CD4-positive, alpha-beta T cell treated with Interleukin-21 for 1 hour (primary cell): ENCODE data around the gene NCEH1.

Experiments used
- DNase-seq: peaks from one replicate; pipeline ENCODE4 v3.0.0-alpha.2; 2020

The NCEH1 gene

GRCh38 chr3:172643506-172644179 lies 67.2 kb downstream of the NCEH1 start:
- DNase-seq, result no peak

- DNase-seq, result no peak
These were observed 69.6 kb downstream of the NCEH1 start for GRCh38 chr3:172641291-172641690.

GRCh38 chr3:172640751-172641150 lies 70.1 kb downstream of the NCEH1 start:
- DNase-seq, result no peak

- no peak for DNase-seq
These were observed 75.3 kb downstream of the NCEH1 start for GRCh38 chr3:172635588-172635987.

- no peak for DNase-seq
These were observed 75.9 kb downstream of the NCEH1 start for GRCh38 chr3:172634948-172635347.

- no peak for DNase-seq
These were observed 80.6 kb downstream of the NCEH1 start for GRCh38 chr3:172630316-172630715.

GRCh38 chr3:172629470-172629869 lies 81.4 kb downstream of the NCEH1 start:
- no peak for DNase-seq

GRCh38 chr3:172627057-172627809 lies 83.6 kb downstream of the NCEH1 start:
- no peak for DNase-seq

DNA sequence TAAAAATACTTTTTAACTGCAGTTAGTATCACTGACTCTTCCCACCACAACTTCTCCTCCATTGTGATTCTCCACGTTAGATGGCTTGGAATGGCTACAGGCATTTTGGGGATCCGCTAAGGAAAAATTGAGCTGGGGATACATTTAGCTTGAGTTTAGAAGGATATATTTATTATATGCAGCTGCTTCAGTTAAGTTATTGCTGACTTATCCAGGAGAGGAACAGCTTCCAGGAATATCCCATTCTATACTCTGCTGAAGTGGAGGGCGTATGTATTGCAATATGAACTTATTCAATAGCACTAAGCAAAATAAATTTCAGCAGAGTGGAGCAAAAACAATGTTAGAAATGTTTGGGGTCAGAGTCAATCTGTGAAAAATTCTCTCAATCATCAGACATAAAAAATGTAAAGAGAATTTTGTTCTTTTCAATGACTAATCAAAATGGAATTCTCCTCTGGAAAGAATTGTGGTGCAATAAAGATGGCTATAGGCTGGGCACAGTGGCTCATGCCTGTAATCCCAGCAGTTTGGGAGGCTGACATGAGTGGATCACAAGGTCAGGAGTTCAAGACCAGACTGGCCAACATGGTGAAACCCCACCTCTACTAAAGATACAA lies 84.7 kb downstream of the NCEH1 start:
- no peak for DNase-seq

GRCh38 chr3:172625404-172625803 lies 85.5 kb downstream of the NCEH1 start:
- no peak for DNase-seq

GRCh38 chr3:172624999-172625398 lies 85.9 kb downstream of the NCEH1 start:
- DNase-seq, result no peak

- DNase-seq, result peak; percentile 53
These were observed 87.8 kb downstream of the NCEH1 start for GRCh38 chr3:172622916-172623700.

- DNase-seq, result no peak
These were observed 88.7 kb downstream of the NCEH1 start for GRCh38 chr3:172622156-172622555.

DNA sequence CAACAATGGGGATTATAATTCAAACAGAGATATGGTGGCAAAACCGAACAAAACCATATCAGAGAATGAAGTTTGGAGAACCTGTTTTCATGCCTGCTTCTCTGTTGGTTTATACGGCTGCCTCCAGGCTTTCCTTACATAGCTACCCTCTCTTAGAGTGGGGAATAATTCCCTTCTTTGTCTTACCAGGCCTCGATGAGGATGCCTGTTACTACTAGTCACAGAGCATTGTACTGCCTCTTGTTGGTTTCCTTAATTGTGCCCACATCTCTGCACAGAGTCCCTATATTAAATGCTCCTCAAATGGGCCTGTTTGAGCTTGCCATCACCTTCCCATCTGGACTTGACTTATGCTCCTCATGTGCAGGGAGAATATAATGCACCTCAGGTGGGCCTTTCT lies 92.9 kb downstream of the NCEH1 start:
- no peak for DNase-seq

DNA sequence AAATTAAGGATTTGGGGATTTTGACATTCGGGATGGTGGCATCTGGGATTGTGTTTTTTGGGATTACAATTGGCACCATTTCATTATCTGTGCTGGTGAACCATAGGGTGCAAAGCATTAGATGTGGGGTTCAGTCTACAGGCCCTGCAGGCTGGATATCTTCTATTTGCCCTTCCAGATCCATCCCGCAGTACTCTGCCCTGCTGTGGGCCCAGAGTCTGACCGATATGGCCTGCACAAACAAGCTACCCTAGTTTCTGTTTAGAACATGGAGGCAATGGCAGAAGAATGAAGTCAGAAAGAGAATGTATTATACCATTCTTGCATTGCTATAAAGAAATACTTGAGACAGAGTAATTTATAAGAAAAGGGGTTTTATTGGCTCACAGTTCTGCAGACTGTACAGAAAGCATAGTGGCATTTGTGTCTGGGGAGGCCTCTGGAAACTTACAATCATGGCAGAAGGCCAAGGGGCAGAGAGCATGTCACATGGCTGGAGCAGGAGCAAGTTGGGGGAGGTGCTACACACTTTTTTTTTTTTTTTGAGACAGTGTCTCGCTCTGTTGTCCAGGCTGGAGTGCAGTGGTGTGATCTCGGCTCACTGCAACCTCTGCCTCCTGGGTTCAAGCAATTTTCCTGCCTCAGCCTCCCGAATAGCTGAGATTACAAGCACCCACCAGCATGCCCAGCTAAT lies 93.7 kb downstream of the NCEH1 start:
- DNase-seq, result no peak

DNA sequence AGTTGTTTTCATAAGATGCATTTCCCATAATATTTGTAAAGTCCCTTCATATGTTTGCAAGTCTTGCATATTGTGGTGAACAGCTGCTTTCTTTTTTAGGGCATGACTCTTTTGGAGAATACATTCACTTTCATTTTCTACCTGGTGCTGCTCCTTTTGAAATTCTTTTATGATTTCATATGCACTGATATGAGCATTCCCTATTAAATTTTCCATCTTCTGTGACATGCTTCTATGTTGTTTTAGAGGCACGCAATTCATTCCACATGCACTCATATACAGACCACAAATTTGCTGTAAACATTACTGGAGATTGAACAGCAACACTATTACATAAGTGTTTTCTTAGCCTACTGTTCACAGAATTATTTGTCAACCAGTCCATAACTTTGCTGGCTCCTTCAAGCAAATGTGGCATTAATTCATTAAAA lies 94.8 kb downstream of the NCEH1 start:
- no peak for DNase-seq

DNA sequence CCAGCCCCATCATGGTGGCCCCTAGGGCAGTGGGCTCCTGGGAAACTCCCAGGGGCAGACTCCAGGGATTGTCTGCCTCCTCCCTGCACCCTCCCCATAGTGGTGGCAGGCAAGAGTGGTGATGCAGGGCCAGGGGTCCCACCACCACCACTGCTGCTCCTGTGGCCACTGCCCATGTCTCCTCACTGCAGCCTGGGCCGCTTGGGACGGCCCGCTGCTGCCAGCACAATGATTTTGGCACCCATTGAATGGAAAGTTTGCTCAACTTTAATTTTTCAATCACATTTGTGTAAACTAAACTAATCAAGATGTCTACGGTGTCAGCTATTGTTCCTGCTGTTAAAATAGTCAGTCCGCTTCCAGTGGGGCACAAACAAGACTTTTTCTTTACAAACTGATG lies 95.6 kb downstream of the NCEH1 start:
- DNase-seq, result no peak

DNA sequence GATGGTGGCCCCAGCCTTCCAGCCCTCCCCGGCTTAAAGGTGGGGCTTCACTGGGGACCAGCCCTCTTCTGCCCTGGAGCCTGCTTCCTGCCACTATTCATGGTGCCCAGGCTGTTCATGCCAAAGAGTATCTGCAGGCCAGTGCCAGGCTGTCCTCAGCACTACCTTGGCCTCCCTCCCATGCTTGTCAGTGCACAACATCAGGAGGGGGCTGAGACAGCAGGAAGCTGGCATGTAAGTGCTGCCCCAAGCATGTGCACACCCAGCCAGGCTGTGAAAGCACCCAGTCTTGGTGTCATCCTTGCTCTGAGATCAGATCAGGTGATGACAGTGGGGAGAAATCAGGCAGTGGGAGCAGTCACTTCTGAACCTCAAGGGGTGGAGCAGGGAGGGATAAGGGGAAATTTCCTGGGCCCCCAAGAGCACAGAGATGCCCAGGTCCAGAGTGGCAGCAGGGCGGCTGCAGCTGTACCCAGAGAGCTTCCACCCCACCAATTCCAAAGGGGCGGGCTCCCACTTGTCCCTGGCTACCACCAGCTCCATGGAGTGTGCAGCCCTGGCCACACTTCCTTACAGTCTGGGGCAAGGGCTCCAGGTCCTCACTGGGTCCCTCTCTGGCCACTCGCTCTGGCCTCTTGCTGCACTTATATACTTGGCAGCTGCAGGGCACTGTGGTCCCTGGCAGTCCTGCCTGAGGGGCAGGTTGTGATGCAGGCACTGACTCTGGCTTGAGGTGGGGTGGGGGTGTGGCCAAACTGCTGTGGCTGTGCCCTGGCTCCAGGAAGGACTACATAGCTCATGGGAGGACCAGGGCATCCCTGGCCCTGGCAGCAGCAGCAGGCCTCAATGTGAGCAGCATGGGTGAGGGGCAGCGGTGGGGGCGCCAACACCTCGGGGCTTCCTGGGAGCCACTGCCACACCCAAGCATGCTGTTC lies 96.3 kb downstream of the NCEH1 start:
- no peak for DNase-seq

DNA sequence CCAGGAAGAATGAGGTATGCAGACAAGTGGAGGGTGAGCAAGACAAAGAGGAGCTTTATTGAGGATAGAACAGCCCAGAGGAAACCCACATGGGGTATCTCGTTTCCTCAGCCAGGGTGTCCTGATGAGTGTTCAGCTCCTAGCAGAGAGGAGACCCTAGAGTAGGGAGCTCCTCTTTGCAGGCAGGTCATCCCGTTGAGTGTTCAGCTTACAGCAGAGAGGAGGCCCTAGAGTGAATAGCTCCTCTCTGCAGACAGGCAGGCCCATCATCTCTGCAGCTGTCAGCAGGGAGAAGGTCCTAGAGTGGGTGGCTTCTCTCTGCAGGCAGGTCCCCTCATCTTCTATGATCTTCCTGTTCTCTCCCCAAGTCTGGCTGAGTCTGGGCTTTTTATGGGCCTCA lies 97.0 kb downstream of the NCEH1 start:
- no peak for DNase-seq

DNA sequence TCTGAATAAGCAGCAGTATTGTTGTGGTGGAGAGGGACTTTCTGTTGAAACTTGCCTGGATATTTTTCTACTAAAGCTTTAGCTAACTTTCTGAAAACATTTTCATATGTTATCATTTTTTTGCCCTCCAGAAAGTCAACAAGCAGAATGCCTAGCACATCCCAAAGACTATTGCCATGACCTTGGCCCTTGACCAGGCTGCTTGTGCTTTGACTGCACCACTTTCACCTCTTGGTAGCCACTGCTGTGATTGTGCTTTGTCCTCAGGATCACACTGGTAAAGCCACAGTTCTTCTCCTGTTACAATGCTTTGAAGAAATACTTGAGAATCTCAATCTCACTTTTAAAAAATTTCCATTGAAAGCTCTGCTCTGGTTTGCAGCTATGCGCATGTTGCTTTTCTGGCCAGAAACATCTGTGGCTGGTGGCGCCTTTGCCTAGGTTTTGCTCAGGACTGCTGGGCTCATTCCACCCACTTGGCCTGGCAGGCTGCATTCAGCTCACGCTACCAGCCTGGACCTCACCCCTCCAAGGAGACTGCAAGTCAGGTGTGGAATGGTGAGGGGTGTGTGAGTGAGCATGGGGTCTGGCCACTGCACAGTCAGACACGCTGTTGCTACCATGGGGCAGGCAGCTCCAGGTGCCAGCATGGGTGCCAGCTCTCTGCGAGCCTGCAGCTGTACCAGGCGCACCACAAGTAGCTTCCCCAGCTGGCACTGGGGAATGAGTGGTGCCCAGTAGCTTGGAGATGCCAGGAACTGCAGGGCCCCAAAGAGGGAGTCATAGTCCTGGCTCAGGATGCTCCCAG lies 97.8 kb downstream of the NCEH1 start:
- no peak for DNase-seq

GRCh38 chr3:172609750-172610149 lies 101.1 kb downstream of the NCEH1 start:
- DNase-seq, result no peak
